Measurements from ENCODE around the gene DAZAP1.

DNA sequence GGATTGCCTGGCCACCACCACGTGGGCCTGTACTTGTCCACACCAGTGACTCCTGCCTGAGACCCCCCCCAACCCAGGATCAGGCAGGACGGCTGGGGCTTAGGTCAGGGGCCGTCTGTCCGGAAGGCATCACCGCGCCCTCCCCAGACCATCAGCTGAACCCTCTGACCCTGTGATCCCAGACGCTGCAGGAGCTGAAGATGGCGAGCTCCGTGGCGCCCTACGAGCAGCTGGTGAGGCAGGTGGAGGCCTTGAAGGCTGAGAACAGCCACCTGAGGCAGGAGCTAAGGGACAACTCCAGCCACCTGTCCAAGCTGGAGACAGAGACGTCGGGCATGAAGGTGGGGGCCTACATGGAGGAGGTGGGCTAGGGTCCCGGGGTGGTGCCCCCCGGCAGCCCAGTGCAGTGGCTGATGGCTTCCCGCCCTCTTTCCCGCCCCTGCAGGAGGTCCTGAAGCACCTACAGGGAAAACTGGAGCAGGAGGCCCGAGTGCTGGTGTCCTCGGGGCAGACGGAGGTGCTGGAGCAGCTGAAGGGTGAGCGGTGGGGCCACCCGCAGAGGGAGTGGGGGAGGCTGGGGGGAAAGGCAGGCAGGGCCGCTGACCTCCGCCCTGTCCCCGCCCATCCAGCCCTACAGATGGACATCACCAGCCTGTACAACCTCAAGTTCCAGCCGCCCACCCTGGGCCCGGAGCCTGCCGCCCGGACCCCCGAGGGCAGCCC lies 45.6 kb downstream of the DAZAP1 start:
- TF ChIP-seq, protein P1, sequence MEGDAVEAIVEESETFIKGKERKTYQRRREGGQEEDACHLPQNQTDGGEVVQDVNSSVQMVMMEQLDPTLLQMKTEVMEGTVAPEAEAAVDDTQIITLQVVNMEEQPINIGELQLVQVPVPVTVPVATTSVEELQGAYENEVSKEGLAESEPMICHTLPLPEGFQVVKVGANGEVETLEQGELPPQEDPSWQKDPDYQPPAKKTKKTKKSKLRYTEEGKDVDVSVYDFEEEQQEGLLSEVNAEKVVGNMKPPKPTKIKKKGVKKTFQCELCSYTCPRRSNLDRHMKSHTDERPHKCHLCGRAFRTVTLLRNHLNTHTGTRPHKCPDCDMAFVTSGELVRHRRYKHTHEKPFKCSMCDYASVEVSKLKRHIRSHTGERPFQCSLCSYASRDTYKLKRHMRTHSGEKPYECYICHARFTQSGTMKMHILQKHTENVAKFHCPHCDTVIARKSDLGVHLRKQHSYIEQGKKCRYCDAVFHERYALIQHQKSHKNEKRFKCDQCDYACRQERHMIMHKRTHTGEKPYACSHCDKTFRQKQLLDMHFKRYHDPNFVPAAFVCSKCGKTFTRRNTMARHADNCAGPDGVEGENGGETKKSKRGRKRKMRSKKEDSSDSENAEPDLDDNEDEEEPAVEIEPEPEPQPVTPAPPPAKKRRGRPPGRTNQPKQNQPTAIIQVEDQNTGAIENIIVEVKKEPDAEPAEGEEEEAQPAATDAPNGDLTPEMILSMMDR (IDR thresholded peaks at IDR 0.05): no peak
- TF ChIP-seq EP300 (IDR thresholded peaks at IDR 0.05): no peak
